Retinal pigment epithelial cell (primary cell): ENCODE results near the gene MADD.
"Not testable (repeated sequence)": the region's sequence is repeated elsewhere in the genome, so short reads cannot be mapped to it uniquely, and the experiment has no call there.

Source experiments
- DNase-seq: peaks from one replicate; pipeline ENCODE4 v3.0.0-alpha.2; 2010; ENCODE audit warnings: low read depth
- H3K4me3 ChIP-seq: 2 replicates; pipeline ENCODE4 v1.5.1; 2011; ENCODE audit warnings: mild to moderate bottlenecking, low read length, control low read depth, moderate library complexity
- TF ChIP-seq, protein P1 (sequence below): conservative IDR thresholded peaks from 2 replicates; pipeline ENCODE4 v1.5.1; 2011; ENCODE audit warnings: low read depth, low read length, control low read depth, inconsistent platforms

MADD gene

GRCh38 chr11:47302853-47303252, 32.9 kb downstream of the MADD start:
- no peak for DNase-seq
- no peak overlapping the region for H3K4me3 ChIP-seq
- TF ChIP-seq, protein P1, sequence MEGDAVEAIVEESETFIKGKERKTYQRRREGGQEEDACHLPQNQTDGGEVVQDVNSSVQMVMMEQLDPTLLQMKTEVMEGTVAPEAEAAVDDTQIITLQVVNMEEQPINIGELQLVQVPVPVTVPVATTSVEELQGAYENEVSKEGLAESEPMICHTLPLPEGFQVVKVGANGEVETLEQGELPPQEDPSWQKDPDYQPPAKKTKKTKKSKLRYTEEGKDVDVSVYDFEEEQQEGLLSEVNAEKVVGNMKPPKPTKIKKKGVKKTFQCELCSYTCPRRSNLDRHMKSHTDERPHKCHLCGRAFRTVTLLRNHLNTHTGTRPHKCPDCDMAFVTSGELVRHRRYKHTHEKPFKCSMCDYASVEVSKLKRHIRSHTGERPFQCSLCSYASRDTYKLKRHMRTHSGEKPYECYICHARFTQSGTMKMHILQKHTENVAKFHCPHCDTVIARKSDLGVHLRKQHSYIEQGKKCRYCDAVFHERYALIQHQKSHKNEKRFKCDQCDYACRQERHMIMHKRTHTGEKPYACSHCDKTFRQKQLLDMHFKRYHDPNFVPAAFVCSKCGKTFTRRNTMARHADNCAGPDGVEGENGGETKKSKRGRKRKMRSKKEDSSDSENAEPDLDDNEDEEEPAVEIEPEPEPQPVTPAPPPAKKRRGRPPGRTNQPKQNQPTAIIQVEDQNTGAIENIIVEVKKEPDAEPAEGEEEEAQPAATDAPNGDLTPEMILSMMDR = no peak

- H3K4me3 ChIP-seq = no peak overlapping the region
- DNase-seq = no peak
- TF ChIP-seq, protein P1 = no peak
Observed at GRCh38 chr11:47305734-47306483, 36.0 kb downstream of the MADD start.

DNA sequence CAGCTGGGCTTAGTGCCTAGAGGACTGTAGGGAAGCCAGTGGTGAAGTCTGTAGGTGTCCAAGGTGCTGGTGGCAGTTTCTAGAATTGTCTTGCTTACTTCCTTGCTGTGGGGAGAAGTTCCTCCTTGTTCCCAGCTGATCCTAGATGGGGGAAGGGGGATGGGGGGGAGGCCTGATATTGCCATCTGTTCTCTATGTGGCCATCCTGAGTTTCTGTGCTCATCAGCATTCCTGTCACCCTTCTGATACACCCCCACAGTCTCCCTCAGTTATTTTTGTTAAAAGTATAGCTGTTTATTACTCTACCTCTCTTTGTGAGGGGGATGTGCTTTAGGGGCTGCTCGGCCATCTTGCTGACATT, 36.5 kb downstream of the MADD start:
- DNase-seq = no peak
- no peak overlapping the region for H3K4me3 ChIP-seq
- TF ChIP-seq, protein P1 = no peak

DNA sequence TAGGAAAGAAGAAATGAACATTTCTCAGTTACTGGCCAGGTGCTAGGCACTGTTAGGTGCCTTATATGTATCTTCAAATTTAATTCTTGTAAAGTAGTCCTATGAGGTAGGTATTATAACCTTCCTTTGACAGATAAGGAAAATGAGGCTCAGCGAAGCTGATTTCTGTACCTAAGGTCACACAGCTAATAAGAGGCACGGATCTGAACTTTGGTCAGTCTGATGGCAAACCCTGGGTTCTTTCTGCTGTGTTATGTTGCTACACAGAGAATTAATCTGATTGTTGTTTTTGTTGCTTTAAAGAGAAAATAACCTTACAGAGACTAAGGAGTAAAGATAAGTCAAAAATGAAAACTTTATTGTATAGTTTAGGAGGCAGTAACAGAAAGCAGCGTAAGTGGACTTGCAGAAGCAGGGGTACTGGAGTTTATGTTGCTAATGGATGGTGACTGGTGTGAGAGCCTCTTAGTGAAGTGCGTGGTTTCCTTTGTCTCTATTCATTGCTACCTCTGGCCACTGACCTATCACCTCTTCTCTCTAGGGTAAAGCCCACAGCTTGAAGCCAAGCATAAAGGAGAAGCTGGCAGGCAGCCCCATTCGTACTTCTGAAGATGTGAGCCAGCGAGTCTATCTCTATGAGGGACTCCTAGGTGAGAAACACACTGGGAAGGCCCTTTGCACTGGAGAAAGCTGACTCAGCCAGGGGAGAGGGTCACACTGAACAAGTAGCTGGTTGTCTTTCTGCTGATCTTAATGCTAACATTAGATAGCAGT, 38.3 kb downstream of the MADD start:
- no peak for DNase-seq
- TF ChIP-seq, protein P1 = no peak
- no peak overlapping the region for H3K4me3 ChIP-seq

DNA sequence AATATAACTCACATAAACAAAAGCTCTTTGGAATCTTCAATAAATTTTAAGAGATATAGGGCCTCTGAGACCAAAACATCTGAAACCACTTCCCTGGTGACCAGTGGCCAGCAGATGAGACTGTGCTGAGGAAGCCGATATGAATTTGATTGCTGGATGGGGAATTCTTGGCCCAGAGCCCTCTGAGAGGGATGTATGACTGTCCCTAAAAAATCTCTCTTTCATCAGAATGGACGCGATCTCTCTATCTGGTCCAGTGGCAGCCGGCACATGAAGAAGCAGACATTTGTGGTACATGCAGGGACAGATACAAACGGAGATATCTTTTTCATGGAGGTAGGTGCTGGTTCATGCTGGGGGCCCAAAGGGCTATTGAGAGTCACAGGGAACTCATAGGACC, 45.1 kb downstream of the MADD start:
- TF ChIP-seq, protein P1 = no peak
- no peak for DNase-seq
- H3K4me3 ChIP-seq = no peak overlapping the region

DNA sequence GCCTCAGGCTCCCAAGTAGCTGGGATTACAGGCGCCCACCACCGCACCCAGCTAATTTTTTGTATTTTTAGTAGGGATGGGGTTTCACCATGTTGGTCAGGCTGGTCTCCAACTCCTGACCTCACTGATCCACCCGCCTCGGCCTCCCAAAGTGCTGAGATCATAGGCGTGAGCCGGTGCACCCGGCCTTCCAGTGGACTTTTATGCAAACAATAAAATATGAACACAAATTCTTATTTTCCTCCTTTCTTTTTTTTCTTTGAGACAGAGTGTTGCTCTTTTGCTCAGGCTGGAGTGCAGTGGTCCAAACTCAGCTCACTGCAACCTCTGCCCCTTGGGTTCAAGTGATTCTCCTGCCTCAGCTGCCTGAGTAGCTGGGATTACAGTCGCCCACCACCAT, 46.6 kb downstream of the MADD start:
- not testable (repeated sequence) for H3K4me3 ChIP-seq, DNase-seq

- no peak overlapping the region for H3K4me3 ChIP-seq
- DNase-seq = no peak
- TF ChIP-seq, protein P1 = no peak
Observed at GRCh38 chr11:47317064-47317828, 47.3 kb downstream of the MADD start.
